ENCODE data around the gene NEU4. TPM values are rescaled to one million over a fixed set of nuclear protein-coding genes. Genes with fewer than 3 reads are reported as not detected.

Gene NEU4
- total RNA-seq, 1 experiment from 2014 or later = 2.2 TPM

GRCh38 chr2:241865416-241865956, 56.5 kb downstream of the NEU4 start:
- Mint-ChIP-seq H3K4me3 (no peak overlapping the region), H3K36me3 (peaks cover 4% of the 10 kb centered on the region; the same call in 1 of the 2 replicates), H3K9me3 (peaks cover 16% of the 10 kb centered on the region), H3K27ac (no peak overlapping the region), H3K4me1 (peaks cover 11% of the 10 kb centered on the region; the same call in 1 of the 2 replicates), H3K27me3 (ENCODE audit: low read depth) (peaks cover 6% of the 10 kb centered on the region)
- POLR2A ChIA-PET = no interaction called here
- DNase-seq (ENCODE audit: low spot score) (no peak), ATAC-seq (no peak)
- CTCF ChIA-PET = interaction anchor here (0.9 to 1.2 kb wide), 2 partner anchors 21 to 255 kb away, joined by 3 to 4 read pairs; no protein-coding TSS in a partner anchor
- TF ChIP-seq NFE2L1 (CRISPR knock-in tag; IDR thresholded peaks at IDR 0.05) = 0 out of 2 replicates have a peak, but pooled peaks have one; percentile 3
- TF ChIP-seq, protein P1, sequence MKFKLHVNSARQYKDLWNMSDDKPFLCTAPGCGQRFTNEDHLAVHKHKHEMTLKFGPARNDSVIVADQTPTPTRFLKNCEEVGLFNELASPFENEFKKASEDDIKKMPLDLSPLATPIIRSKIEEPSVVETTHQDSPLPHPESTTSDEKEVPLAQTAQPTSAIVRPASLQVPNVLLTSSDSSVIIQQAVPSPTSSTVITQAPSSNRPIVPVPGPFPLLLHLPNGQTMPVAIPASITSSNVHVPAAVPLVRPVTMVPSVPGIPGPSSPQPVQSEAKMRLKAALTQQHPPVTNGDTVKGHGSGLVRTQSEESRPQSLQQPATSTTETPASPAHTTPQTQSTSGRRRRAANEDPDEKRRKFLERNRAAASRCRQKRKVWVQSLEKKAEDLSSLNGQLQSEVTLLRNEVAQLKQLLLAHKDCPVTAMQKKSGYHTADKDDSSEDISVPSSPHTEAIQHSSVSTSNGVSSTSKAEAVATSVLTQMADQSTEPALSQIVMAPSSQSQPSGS (CRISPR knock-in tag; IDR thresholded peaks at IDR 0.05; ENCODE audit: borderline replicate concordance, low read depth) = no peak

DNA sequence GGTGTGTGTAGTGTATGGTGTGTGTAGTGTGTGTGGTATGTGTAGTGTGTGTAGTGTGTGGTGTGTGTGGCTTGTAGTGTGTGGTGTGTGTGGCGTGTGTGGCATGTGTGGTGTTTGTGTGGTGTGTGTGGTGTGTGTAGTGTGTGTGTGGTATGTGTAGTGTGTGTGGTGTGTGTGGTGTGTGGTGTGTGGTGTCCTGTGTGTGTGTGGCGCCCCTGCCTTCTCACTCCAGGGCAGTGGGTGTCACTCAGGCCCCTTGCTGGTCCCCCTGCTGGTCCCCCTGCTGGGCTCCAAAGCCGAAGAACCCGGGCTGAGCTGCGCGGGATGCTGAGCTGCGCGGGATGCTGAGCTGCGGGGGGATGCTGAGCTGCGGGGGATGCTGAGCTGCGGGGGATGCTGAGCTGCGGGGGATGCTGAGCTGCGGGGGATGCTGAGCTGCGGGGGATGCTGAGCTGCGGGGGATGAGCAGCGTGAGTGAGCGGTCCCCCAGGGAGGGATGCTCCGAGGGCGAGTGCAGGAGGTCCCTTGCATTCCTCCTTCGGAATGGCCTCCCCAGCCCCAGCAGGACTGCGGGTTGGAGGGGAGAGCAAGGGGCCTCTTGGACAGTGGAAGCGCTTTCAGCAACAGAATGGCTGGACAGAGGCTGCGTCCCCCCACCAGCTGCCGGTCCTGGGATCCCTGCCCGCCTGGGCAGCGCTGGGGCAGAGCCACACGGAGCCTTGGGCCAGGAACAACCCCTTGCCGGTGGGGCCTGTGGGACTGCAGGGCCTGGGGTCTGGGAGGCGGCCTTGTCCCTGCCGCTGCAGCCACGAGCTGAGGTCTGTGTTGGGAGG, 57.2 kb downstream of the NEU4 start:
- ChIA-PET POLR2A (interaction anchor here (0.8 kb wide), 1 partner anchor 15 kb away, joined by 4 read pairs; no protein-coding TSS in a partner anchor), CTCF (interaction anchor here (0.8 to 1.3 kb wide), 5 partner anchors 9 to 256 kb away, joined by 3 to 5 read pairs (median 4); partner anchors contain the start of genes D2HGDH and ING5)
- ATAC-seq = peak; percentile 63
- DNase-seq (ENCODE audit: low spot score) = peak; percentile 57
- Mint-ChIP-seq H3K36me3 (peaks cover 4% of the 10 kb centered on the region; the same call in 1 of the 2 replicates), H3K27ac (no peak overlapping the region), H3K9me3 (peaks cover 16% of the 10 kb centered on the region), H3K4me1 (peaks cover 11% of the 10 kb centered on the region; the same call in 1 of the 2 replicates), H3K4me3 (no peak overlapping the region), H3K27me3 (ENCODE audit: low read depth) (peaks cover 6% of the 10 kb centered on the region)
- TF ChIP-seq, protein P2, sequence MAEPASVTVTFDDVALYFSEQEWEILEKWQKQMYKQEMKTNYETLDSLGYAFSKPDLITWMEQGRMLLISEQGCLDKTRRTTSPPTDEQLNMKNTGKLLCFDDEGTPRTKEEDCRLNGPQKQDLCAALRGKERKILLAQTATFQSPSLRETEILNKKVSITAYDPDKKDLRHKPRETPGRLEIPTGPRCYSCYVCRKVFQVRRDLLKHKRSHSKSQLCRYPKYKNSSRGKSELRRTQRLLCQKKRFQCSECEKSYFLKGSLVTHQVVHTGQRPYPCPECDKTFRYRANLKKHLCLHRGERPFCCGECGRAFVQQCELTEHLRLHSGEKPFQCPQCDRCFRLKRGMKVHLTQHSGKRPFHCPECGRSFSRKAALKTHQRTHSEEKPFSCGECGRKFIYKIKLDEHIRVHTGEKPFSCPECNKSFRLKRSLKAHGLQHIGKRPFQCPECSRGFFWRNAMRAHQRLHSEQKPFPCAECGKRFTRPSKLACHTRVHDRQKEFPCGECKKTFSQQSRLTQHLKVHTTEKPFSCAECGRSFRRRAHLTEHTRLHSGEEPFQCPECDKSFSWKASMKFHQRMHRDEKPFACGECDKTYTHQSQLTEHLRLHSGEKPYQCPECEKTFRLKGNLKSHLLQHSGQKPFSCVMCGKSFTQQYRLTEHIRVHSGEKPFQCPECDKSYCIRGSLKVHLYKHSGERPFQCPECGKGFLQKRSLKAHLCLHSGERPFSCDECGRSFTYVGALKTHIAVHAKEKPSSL (CRISPR knock-in tag; conservative IDR thresholded peaks at IDR 0.05) = no peak
- TF ChIP-seq GABPB1 (CRISPR knock-in tag; IDR thresholded peaks at IDR 0.05) (no peak), ZBTB43 (CRISPR knock-in tag; IDR thresholded peaks at IDR 0.05) (0 out of 2 replicates have a peak, but pooled peaks have one; percentile 15), ZNF423 (CRISPR knock-in tag; IDR thresholded peaks at IDR 0.05) (peak; percentile 87), GRHL2 (CRISPR knock-in tag; IDR thresholded peaks at IDR 0.05; ENCODE audit: insufficient replicate concordance, severe bottlenecking) (no peak), ZNF138 (CRISPR knock-in tag; conservative IDR thresholded peaks at IDR 0.05) (no peak), JUN (CRISPR knock-in tag; IDR thresholded peaks at IDR 0.05) (no peak), EMX1 (CRISPR knock-in tag; IDR thresholded peaks at IDR 0.05) (no peak), IRF2 (CRISPR knock-in tag; IDR thresholded peaks at IDR 0.05; ENCODE audit: borderline replicate concordance, low read depth) (no peak), ZNF317 (CRISPR knock-in tag; IDR thresholded peaks at IDR 0.05; ENCODE audit: borderline replicate concordance, low read depth) (no peak), PRRX2 (CRISPR knock-in tag; IDR thresholded peaks at IDR 0.05) (no peak), SMAD3 (CRISPR knock-in tag; IDR thresholded peaks at IDR 0.05; ENCODE audit: borderline replicate concordance) (no peak), FOXP1 (CRISPR knock-in tag; IDR thresholded peaks at IDR 0.05; ENCODE audit: borderline replicate concordance) (no peak), NR1H2 (CRISPR knock-in tag; IDR thresholded peaks at IDR 0.05) (no peak), ATF6 (CRISPR knock-in tag; IDR thresholded peaks at IDR 0.05) (no peak), ELF4 (CRISPR knock-in tag; IDR thresholded peaks at IDR 0.05; ENCODE audit: low read depth) (no peak), RORB (CRISPR knock-in tag; IDR thresholded peaks at IDR 0.05) (no peak), RELA (CRISPR knock-in tag; IDR thresholded peaks at IDR 0.05; ENCODE audit: borderline replicate concordance) (0 out of 2 replicates have a peak, but pooled peaks have one; percentile 59)
- TF ChIP-seq, protein P3, sequence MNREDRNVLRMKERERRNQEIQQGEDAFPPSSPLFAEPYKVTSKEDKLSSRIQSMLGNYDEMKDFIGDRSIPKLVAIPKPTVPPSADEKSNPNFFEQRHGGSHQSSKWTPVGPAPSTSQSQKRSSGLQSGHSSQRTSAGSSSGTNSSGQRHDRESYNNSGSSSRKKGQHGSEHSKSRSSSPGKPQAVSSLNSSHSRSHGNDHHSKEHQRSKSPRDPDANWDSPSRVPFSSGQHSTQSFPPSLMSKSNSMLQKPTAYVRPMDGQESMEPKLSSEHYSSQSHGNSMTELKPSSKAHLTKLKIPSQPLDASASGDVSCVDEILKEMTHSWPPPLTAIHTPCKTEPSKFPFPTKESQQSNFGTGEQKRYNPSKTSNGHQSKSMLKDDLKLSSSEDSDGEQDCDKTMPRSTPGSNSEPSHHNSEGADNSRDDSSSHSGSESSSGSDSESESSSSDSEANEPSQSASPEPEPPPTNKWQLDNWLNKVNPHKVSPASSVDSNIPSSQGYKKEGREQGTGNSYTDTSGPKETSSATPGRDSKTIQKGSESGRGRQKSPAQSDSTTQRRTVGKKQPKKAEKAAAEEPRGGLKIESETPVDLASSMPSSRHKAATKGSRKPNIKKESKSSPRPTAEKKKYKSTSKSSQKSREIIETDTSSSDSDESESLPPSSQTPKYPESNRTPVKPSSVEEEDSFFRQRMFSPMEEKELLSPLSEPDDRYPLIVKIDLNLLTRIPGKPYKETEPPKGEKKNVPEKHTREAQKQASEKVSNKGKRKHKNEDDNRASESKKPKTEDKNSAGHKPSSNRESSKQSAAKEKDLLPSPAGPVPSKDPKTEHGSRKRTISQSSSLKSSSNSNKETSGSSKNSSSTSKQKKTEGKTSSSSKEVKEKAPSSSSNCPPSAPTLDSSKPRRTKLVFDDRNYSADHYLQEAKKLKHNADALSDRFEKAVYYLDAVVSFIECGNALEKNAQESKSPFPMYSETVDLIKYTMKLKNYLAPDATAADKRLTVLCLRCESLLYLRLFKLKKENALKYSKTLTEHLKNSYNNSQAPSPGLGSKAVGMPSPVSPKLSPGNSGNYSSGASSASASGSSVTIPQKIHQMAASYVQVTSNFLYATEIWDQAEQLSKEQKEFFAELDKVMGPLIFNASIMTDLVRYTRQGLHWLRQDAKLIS (CRISPR knock-in tag; IDR thresholded peaks at IDR 0.05; ENCODE audit: borderline replicate concordance) = no peak
